HG03196 (cell line): ENCODE data around the gene ADGRL2.
"Not testable (repeated sequence)": the region's sequence is repeated elsewhere in the genome, so short reads cannot be mapped to it uniquely, and the experiment has no call there.

Source experiments
- ATAC-seq: cut with Tn5 transposase; IDR thresholded peaks from one replicate; pipeline ENCODE4 v1.9.1; 2021; ENCODE audit not compliant: unreplicated experiment

Gene ADGRL2

GRCh38 chr1:81846630-81847029 lies 45.9 kb downstream of the ADGRL2 start:
- no peak for ATAC-seq

GRCh38 chr1:81847063-81847462 lies 46.3 kb downstream of the ADGRL2 start:
- ATAC-seq, result no peak

GRCh38 chr1:81848880-81849682 lies 48.3 kb downstream of the ADGRL2 start:
- no peak for ATAC-seq

GRCh38 chr1:81850031-81850430 lies 49.3 kb downstream of the ADGRL2 start:
- no peak for ATAC-seq

GRCh38 chr1:81850495-81850894 lies 49.8 kb downstream of the ADGRL2 start:
- no peak for ATAC-seq

GRCh38 chr1:81851217-81851616 lies 50.5 kb downstream of the ADGRL2 start:
- ATAC-seq, result no peak

- no peak for ATAC-seq
These were observed 52.2 kb downstream of the ADGRL2 start for GRCh38 chr1:81852961-81853360.

- no peak for ATAC-seq
These were observed 66.5 kb downstream of the ADGRL2 start for GRCh38 chr1:81867235-81867634.

- no peak for ATAC-seq
These were observed 68.6 kb downstream of the ADGRL2 start for GRCh38 chr1:81869307-81869706.

GRCh38 chr1:81871091-81871490 lies 70.4 kb downstream of the ADGRL2 start:
- ATAC-seq, result not testable (repeated sequence)

- no peak for ATAC-seq
These were observed 73.2 kb downstream of the ADGRL2 start for GRCh38 chr1:81873946-81874345.

- no peak for ATAC-seq
These were observed 73.7 kb downstream of the ADGRL2 start for GRCh38 chr1:81874461-81874860.

GRCh38 chr1:81874940-81875339 lies 74.2 kb downstream of the ADGRL2 start:
- ATAC-seq, result no peak

- no peak for ATAC-seq
These were observed 76.4 kb downstream of the ADGRL2 start for GRCh38 chr1:81876901-81877733.

- no peak for ATAC-seq
These were observed 77.2 kb downstream of the ADGRL2 start for GRCh38 chr1:81877940-81878339.

GRCh38 chr1:81878538-81878937 lies 77.8 kb downstream of the ADGRL2 start:
- ATAC-seq, result no peak

GRCh38 chr1:81880781-81881180 lies 80.0 kb downstream of the ADGRL2 start:
- no peak for ATAC-seq

- no peak for ATAC-seq
These were observed 84.6 kb downstream of the ADGRL2 start for GRCh38 chr1:81885291-81885690.

GRCh38 chr1:81886292-81886691 lies 85.6 kb downstream of the ADGRL2 start:
- ATAC-seq, result not testable (repeated sequence)

- no peak for ATAC-seq
These were observed 86.8 kb downstream of the ADGRL2 start for GRCh38 chr1:81887421-81888144.

- ATAC-seq, result no peak
These were observed 88.4 kb downstream of the ADGRL2 start for GRCh38 chr1:81889166-81889565.
